DOHH2 (cell line): Measurements from ENCODE around the gene TSHZ2.
"Not testable (repeated sequence)": the region's sequence is repeated elsewhere in the genome, so short reads cannot be mapped to it uniquely, and the experiment has no call there.

ENCODE experiments used
- H3F3A ChIP-seq: fragments of 200-600 bp; sonication (generic), shearing (Covaris generic); 2 replicates; pipeline ENCODE4 v1.6.0; 2016; ENCODE audit warnings: antibody characterized with exemption, mild to moderate bottlenecking; ENCODE audit not compliant: control insufficient read depth, insufficient read depth
- H3K27ac ChIP-seq: fragments of 200-600 bp; sonication (generic); 2 replicates; pipeline ENCODE4 v1.5.1; 2014; ENCODE audit warnings: low read depth, mild to moderate bottlenecking, low read length, moderate library complexity
- H3K27me3 ChIP-seq: fragments of 200-600 bp; sonication (generic); 2 replicates; pipeline ENCODE4 v1.6.1; 2014; ENCODE audit warnings: mild to moderate bottlenecking, low read length, mixed read lengths; ENCODE audit not compliant: control insufficient read depth
- H3K36me3 ChIP-seq: fragments of 200-600 bp; sonication (generic); 2 replicates; pipeline ENCODE4 v1.6.1; 2014; ENCODE audit warnings: mild to moderate bottlenecking, low read length, moderate library complexity, mixed read lengths; ENCODE audit not compliant: control insufficient read depth
- H3K4me1 ChIP-seq: fragments of 200-600 bp; sonication (generic); 2 replicates; pipeline ENCODE4 v1.6.1; 2014; ENCODE audit warnings: mild to moderate bottlenecking, low read length, mixed read lengths; ENCODE audit not compliant: control insufficient read depth
- H3K4me2 ChIP-seq: fragments of 200-600 bp; sonication (generic); 2 replicates; pipeline ENCODE4 v1.6.0; 2014; ENCODE audit warnings: mild to moderate bottlenecking, low read length, moderate library complexity
- H3K4me3 ChIP-seq: fragments of 200-600 bp; sonication (generic); 2 replicates; pipeline ENCODE4 v1.5.1; 2014; ENCODE audit warnings: mild to moderate bottlenecking, low read length, mixed read lengths
- H3K79me2 ChIP-seq: fragments of 200-600 bp; sonication (generic); 2 replicates; pipeline ENCODE4 v1.6.1; 2014; ENCODE audit warnings: mild to moderate bottlenecking, low read length, mixed read lengths; ENCODE audit not compliant: control insufficient read depth
- H3K9me2 ChIP-seq: fragments of 200-600 bp; sonication (generic); replicated peaks from 2 replicates; pipeline ENCODE4 v1.6.1; 2014; ENCODE audit warnings: mild to moderate bottlenecking, low read length, mixed read lengths; ENCODE audit not compliant: control insufficient read depth
- H3K9me3 ChIP-seq: fragments of 200-600 bp; sonication (generic); 2 replicates; pipeline ENCODE4 v1.6.1; 2014; ENCODE audit warnings: antibody characterized with exemption, low read length, mixed read lengths; ENCODE audit not compliant: control insufficient read depth, insufficient read depth
- H4K20me1 ChIP-seq: fragments of 200-600 bp; sonication (generic); 2 replicates; pipeline ENCODE4 v1.6.0; 2014; ENCODE audit warnings: low read depth, mild to moderate bottlenecking, antibody characterized with exemption, low read length, moderate library complexity; ENCODE audit not compliant: control insufficient read depth, insufficient read depth
- EZH2phosphoT487 ChIP-seq: fragments of 200-600 bp; sonication (generic); IDR thresholded peaks from 2 replicates; pipeline ENCODE4 v1.6.1; 2017; ENCODE audit warnings: borderline replicate concordance, mild to moderate bottlenecking, antibody characterized with exemption, low read length, moderate library complexity, mixed read lengths
- TF ChIP-seq, protein P1 (sequence below): fragments of 200-600 bp; sonication (generic); IDR thresholded peaks from one replicate; pipeline ENCODE4 v1.5.1; 2014; ENCODE audit warnings: antibody characterized with exemption, mild to moderate bottlenecking, low read depth, low read length; ENCODE audit not compliant: poor library complexity, severe bottlenecking

The TSHZ2 gene

DNA sequence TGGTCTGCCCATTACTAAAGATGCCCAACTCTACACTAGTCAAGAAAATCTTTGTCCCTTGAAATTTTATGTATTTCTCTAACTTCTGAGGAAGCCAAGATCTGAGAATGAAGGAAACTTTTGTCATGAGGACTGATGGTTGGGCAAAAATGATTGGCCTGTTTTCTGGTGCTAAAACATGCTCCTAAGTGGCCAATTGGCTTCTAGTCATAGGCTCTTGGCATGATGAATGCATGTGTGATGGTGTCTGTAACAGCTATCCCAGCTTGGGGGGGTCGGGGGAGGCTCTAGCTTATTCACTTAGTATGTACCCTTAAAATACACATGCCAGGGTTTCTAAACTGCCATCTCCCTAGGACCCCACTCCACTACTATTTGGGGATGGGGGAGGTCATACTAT lies 392.9 kb downstream of the TSHZ2 start:
- Histone ChIP-seq H3K4me3 (no peak overlapping the region), H3K4me1 (no peaks in the 10 kb centered on the region), H3K9me2 (no peaks in the 10 kb centered on the region), H4K20me1 (no peaks in the 10 kb centered on the region), H3K9me3 (no peaks in the 10 kb centered on the region), H3K36me3 (no peaks in the 10 kb centered on the region), H3K27me3 (no peaks in the 10 kb centered on the region), H3F3A (no peaks in the 10 kb centered on the region), H3K4me2 (no peak overlapping the region), H3K27ac (no peak overlapping the region), H3K79me2 (no peaks in the 10 kb centered on the region)
- TF ChIP-seq, protein P1, sequence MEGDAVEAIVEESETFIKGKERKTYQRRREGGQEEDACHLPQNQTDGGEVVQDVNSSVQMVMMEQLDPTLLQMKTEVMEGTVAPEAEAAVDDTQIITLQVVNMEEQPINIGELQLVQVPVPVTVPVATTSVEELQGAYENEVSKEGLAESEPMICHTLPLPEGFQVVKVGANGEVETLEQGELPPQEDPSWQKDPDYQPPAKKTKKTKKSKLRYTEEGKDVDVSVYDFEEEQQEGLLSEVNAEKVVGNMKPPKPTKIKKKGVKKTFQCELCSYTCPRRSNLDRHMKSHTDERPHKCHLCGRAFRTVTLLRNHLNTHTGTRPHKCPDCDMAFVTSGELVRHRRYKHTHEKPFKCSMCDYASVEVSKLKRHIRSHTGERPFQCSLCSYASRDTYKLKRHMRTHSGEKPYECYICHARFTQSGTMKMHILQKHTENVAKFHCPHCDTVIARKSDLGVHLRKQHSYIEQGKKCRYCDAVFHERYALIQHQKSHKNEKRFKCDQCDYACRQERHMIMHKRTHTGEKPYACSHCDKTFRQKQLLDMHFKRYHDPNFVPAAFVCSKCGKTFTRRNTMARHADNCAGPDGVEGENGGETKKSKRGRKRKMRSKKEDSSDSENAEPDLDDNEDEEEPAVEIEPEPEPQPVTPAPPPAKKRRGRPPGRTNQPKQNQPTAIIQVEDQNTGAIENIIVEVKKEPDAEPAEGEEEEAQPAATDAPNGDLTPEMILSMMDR: no peak
- no peak for TF ChIP-seq EZH2phosphoT487

DNA sequence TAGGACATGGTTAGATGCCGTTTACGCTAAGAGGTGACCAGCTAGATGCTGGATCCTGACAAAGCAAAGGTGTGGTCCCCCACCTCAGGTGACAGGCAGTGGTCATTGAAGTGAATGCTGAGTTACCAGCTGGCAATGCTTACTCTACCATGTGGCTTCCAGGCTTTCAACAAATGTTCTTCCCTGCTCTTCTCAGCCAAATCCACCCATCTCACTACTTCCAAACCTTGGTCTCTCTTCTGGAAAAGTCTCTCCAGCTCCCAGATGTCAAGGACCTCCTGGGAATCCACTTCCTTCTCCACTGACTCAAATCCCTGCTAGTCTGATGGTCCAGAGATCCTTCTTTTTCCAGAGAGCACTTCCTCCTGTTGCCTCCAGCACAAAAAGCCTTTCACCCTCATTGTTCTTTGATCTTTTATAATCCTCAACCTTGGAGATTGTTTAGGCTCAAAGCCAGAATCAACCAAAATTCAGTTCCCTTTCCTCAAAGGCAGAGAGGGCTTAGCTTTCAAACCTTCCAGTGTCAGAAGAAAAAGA lies 393.4 kb downstream of the TSHZ2 start:
- no peaks in the 10 kb centered on the region for H4K20me1 ChIP-seq
- no peaks in the 10 kb centered on the region for H3K36me3 ChIP-seq
- H3K27me3 ChIP-seq: no peaks in the 10 kb centered on the region
- no peak overlapping the region for H3K27ac ChIP-seq
- H3F3A ChIP-seq: no peaks in the 10 kb centered on the region
- TF ChIP-seq, protein P1: no peak
- no peak for TF ChIP-seq EZH2phosphoT487
- H3K4me1 ChIP-seq: no peaks in the 10 kb centered on the region
- no peaks in the 10 kb centered on the region for H3K9me2 ChIP-seq
- H3K4me2 ChIP-seq: no peak overlapping the region
- H3K9me3 ChIP-seq: no peaks in the 10 kb centered on the region
- H3K4me3 ChIP-seq: no peak overlapping the region
- no peaks in the 10 kb centered on the region for H3K79me2 ChIP-seq

DNA sequence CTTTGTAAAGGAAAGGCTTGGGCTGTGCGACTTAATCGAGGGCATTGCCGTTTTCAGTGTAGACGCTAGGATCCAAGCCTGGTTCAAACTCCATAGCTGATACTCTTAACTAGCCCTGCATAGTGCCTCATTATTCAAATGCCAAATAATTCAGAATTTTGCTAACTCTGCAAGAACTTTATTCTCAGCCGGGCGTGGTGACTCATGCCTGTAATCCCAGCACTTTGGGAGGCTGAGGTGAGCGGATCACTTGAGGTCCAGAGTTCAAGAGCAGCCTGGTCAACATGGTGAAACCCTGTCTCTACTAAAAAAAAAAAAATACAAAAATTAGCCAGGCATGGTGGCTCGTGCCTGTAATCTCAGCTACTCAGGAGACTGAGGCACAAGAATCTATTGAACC lies 394.8 kb downstream of the TSHZ2 start:
- not testable (repeated sequence) for H3F3A ChIP-seq, H3K27me3 ChIP-seq, H3K79me2 ChIP-seq, H3K27ac ChIP-seq, H3K9me2 ChIP-seq, H4K20me1 ChIP-seq, H3K36me3 ChIP-seq, H3K4me1 ChIP-seq, H3K9me3 ChIP-seq, H3K4me2 ChIP-seq, H3K4me3 ChIP-seq

DNA sequence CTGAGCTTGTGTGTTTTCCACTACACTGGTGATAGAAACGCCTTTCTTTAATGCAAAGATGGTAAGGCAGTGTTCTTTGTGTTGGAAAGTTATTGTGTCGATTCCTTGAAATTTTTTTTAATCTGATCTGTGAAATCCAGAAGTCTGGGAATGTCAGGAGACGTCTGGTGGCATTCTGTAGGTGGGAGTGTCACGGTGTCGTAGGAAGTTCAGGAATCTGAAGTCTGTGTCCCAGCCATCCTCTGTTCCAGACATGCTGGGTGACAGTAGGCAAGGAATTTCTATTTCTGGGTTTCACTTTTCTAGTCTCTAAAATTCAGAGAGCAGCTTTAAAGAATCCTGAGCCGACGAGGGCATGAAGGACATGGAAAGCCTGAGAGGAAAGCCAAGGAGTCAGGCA lies 397.7 kb downstream of the TSHZ2 start:
- H3K79me2 ChIP-seq: no peaks in the 10 kb centered on the region
- no peaks in the 10 kb centered on the region for H4K20me1 ChIP-seq
- no peak overlapping the region for H3K4me2 ChIP-seq
- TF ChIP-seq, protein P1: no peak
- TF ChIP-seq EZH2phosphoT487: no peak
- H3K27me3 ChIP-seq: no peaks in the 10 kb centered on the region
- no peaks in the 10 kb centered on the region for H3K9me3 ChIP-seq
- no peak overlapping the region for H3K27ac ChIP-seq
- H3K4me3 ChIP-seq: no peak overlapping the region
- no peaks in the 10 kb centered on the region for H3K9me2 ChIP-seq
- H3F3A ChIP-seq: no peaks in the 10 kb centered on the region
- H3K36me3 ChIP-seq: no peaks in the 10 kb centered on the region
- H3K4me1 ChIP-seq: no peaks in the 10 kb centered on the region
